BJ (cell line): ENCODE measurements around the gene PRR12. TPM values are rescaled to one million over a fixed set of nuclear protein-coding genes. Genes with fewer than 3 reads are reported as not detected.

Source experiments
- CTCF ChIA-PET: fragments of 350-600 bp; formaldehyde crosslinking; extraction: SDS; loops from one replicate; lab custom pipeline; 2021; ENCODE audit warnings: antibody characterized with exemption, inconsistent platforms; lab: Yijun Ruan, JAX
- POLR2A ChIA-PET: fragments of 300-600 bp; sonication (Branson Sonifier 250); formaldehyde crosslinking; extraction: SDS; loops from one replicate; lab custom pipeline; 2021; ENCODE audit warnings: antibody characterized with exemption; lab: Charles Lee
- DNase-seq: peaks from one replicate; pipeline ENCODE4 v3.0.0-alpha.2; 2011; ENCODE audit warnings: low read depth
- H3K27me3 ChIP-seq: 2 replicates; pipeline ENCODE4 v1.6.0; 2011; ENCODE audit warnings: low read length; ENCODE audit not compliant: control insufficient read depth, insufficient read depth
- H3K36me3 ChIP-seq: 2 replicates; pipeline ENCODE4 v1.5.1; 2011; ENCODE audit warnings: low read length; ENCODE audit not compliant: control insufficient read depth, insufficient read depth
- H3K4me3 ChIP-seq: 2 replicates; pipeline ENCODE4 v1.5.1; 2011; ENCODE audit warnings: low read depth, mild to moderate bottlenecking, control low read depth, low read length
- polyA plus RNA-seq: library from polyadenylated mRNA; depleted of rRNA; stranded (reverse); fragments of >200 nt; gene quantifications from 2 replicates; pipeline ENCODE4 v1.2.3, GENCODE V29; 2011
- TF ChIP-seq, protein P1 (sequence below): IDR thresholded peaks from 2 replicates; pipeline ENCODE4 v1.5.1; 2011; ENCODE audit warnings: low read depth, mild to moderate bottlenecking, control low read depth, inconsistent platforms, low read length, moderate library complexity; ENCODE audit not compliant: insufficient read depth

PRR12 gene
- polyA plus RNA-seq, 1 experiment, result 0.42 TPM

DNA sequence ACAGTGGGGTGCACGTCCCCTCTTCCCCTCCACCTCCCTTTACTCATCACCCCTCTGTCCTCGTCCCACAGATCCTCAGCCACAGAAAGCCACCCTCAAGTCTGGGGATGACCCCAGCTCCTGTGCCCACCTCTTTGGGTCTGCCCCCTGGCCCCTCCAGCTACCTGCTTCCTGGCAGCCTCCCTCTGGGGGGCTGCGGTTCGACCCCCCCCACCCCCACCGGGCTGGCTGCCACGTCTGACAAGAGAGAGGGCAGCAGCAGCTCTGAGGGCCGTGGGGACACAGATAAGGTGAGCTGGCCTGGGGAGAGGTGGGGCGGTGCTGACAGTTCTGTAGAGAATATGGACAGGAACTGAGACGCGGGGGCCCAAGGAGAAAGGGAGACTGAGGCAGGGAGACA is 63.6 kb downstream of the PRR12 start:
- H3K36me3 ChIP-seq, result peaks cover 61% of the 10 kb centered on the region
- CTCF ChIA-PET, result interaction anchor here (1.1 kb wide), 1 partner anchor 20 kb away, joined by 5 read pairs; no protein-coding TSS in a partner anchor
- H3K4me3 ChIP-seq, result no peak overlapping the region
- DNase-seq, result no peak
- POLR2A ChIA-PET, result no interaction called here
- TF ChIP-seq, protein P1, sequence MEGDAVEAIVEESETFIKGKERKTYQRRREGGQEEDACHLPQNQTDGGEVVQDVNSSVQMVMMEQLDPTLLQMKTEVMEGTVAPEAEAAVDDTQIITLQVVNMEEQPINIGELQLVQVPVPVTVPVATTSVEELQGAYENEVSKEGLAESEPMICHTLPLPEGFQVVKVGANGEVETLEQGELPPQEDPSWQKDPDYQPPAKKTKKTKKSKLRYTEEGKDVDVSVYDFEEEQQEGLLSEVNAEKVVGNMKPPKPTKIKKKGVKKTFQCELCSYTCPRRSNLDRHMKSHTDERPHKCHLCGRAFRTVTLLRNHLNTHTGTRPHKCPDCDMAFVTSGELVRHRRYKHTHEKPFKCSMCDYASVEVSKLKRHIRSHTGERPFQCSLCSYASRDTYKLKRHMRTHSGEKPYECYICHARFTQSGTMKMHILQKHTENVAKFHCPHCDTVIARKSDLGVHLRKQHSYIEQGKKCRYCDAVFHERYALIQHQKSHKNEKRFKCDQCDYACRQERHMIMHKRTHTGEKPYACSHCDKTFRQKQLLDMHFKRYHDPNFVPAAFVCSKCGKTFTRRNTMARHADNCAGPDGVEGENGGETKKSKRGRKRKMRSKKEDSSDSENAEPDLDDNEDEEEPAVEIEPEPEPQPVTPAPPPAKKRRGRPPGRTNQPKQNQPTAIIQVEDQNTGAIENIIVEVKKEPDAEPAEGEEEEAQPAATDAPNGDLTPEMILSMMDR, result no peak
- no peaks in the 10 kb centered on the region for H3K27me3 ChIP-seq

DNA sequence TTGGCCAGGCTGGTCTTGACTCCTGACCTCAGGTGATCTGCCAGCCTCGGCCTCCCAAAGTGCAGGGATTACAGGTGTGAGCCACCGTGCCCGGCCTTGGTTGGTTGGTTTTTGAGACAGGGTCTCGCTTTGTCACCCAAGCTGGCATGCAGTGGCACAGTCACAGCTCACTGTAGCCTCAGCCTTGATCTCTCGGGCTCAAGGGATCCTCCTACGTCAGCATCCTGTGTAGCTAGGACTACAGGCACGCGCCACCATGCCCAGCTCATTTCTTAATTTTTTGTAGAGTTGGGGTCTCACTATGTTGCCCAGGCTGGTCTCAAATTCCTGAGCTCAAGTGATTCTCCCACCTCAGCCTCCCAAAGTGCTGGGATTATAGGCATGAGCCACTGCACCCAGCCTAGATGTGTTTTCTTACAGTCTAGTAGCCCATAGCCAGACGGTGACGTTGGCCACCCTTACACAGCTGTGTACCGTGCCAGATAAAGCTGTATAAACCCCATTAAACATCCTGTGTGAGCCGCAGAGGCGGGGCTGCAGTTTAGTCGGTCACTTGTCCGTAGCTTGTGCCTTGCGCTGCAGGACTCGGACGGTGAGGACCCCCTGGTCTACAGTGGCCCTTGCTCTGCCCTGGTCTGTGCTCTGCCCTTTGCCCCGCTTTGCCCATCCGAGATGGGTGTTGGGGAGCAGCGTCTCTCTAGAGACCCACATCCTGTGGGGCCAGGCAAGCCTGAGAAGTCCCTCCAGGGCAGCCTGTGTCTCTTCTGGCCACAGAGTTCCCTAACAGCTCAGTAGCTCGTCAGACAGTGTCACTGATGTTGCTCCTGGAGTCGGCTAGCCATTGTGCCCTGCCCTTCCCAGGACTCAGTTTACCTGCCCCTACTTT is 64.8 kb downstream of the PRR12 start:
- Histone ChIP-seq H3K27me3 (no peaks in the 10 kb centered on the region), H3K4me3 (no peak overlapping the region), H3K36me3 (peaks cover 61% of the 10 kb centered on the region)
- ChIA-PET POLR2A (no interaction called here), CTCF (interaction anchor here (0.7 to 2.6 kb wide), 4 partner anchors 11 to 19 kb away, joined by 3 to 8 read pairs (median 4); no protein-coding TSS in a partner anchor)
- DNase-seq, result no peak
- TF ChIP-seq, protein P1, result no peak

DNA sequence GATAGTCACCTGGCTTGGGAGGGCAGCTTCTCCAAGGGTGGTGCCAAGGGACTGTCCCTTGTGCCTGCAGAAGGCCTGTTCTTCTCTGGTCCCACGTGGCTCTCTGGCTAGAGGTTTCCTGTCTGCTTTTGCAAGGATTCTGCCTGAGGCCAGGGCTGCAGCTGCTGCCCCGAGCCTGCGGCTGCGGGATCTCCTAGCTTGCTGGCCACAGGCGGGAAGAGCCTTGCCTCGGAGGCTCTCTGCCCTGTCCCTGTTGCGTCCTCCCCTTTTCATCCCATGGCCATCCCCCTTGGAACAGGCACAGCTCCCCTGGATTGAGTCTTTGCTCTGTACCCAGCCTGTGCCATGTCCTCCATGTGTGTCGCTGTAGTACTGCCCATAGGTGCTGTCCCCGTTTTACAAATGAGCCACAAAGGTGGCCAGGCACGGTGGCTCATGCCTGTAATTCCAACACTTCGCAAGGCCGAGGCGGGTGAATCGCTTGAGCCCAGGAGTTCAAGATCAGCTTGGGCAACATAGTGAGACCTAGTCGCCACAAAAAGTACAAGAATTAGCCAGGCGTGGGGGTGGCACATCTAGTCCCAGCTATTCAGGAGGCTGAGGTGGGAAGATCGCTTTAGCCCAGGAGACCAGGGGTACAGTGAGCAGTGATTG is 65.6 kb downstream of the PRR12 start:
- DNase-seq, result no peak
- Histone ChIP-seq H3K4me3 (no peak overlapping the region), H3K36me3 (peaks cover 60% of the 10 kb centered on the region), H3K27me3 (no peaks in the 10 kb centered on the region)
- ChIA-PET POLR2A (no interaction called here), CTCF (interaction anchor here (1.2 to 2.6 kb wide), 3 partner anchors 12 to 18 kb away, joined by 4 to 8 read pairs (median 4); no protein-coding TSS in a partner anchor)
- TF ChIP-seq, protein P1, result no peak

DNA sequence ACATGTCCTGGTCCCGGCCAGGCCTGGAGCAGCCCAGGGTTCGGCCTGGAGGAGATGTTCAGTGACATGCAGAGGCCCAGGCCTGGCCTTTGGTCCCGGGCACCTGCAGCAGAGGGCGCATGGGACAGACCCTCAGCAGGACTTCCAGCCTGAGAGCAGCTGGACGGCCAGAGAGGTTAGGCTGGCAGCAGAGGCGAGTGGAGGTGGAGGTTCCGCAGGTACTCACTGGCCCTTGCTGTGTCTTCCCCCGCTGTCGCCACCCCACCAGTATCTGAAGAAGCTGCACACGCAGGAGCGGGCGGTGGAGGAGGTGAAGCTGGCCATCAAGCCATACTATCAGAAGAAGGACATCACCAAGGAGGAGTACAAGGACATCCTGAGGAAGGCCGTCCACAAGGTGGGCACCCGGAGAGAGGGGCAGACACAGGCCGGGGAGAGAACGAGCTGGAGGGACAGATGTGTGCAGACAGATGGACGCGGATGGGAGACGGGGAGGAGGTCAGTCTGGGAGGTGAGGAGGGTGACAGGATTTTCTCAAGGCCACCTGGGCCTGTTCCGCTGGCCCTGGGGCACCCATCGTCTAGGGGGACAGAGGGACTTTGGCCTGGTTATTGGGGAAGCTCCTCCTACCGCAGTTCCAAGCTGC is 66.6 kb downstream of the PRR12 start:
- Histone ChIP-seq H3K27me3 (no peaks in the 10 kb centered on the region), H3K4me3 (no peak overlapping the region), H3K36me3 (peaks cover 58% of the 10 kb centered on the region)
- ChIA-PET POLR2A (no interaction called here), CTCF (interaction anchor here (1.2 to 2.6 kb wide), 3 partner anchors 13 to 17 kb away, joined by 4 to 8 read pairs (median 4); no protein-coding TSS in a partner anchor)
- DNase-seq, result no peak
- TF ChIP-seq, protein P1, result no peak
